HFF-Myc (cell line): ENCODE measurements around the gene ALDH3B1.

Experiments used
- DNase-seq: peaks from one replicate; pipeline ENCODE4 v3.0.0-alpha.2; 2011; ENCODE audit warnings: low read depth; ENCODE audit errors: extremely low read depth
- H3K4me3 ChIP-seq: replicated peaks from 2 replicates; pipeline ENCODE4 v1.5.1; 2011; ENCODE audit warnings: low read depth, mild to moderate bottlenecking, control low read depth, low read length
- TF ChIP-seq, protein P1 (sequence below): IDR thresholded peaks from 2 replicates; pipeline ENCODE4 v1.5.1; 2012; ENCODE audit warnings: mild to moderate bottlenecking, low read depth, low read length, control low read depth; ENCODE audit errors: missing control alignments

ALDH3B1 gene

DNA sequence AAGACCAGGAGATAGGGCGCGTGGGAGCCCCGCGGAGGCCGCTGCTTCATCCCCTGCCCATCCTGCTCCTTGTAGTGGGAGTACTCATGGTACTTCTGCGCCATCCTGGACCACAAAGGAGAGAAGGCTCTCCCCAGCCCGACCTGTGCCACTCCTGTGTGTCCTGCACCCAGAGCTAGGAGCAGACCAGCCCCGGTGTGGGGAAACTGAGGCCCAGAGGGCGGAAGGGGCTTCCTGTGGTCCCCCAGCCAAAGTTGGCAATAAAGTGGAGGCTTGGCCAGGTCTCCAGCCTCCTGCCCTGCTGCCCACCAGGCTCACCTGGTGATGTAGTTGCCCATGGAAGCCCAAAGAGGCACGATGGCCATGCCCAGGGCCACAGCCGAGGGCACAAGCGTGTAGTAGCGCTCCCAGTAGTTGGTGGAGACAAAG, 10.9 kb upstream of the ALDH3B1 start:
- TF ChIP-seq, protein P1, sequence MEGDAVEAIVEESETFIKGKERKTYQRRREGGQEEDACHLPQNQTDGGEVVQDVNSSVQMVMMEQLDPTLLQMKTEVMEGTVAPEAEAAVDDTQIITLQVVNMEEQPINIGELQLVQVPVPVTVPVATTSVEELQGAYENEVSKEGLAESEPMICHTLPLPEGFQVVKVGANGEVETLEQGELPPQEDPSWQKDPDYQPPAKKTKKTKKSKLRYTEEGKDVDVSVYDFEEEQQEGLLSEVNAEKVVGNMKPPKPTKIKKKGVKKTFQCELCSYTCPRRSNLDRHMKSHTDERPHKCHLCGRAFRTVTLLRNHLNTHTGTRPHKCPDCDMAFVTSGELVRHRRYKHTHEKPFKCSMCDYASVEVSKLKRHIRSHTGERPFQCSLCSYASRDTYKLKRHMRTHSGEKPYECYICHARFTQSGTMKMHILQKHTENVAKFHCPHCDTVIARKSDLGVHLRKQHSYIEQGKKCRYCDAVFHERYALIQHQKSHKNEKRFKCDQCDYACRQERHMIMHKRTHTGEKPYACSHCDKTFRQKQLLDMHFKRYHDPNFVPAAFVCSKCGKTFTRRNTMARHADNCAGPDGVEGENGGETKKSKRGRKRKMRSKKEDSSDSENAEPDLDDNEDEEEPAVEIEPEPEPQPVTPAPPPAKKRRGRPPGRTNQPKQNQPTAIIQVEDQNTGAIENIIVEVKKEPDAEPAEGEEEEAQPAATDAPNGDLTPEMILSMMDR, result no peak
- DNase-seq, result no peak
- no peak overlapping the region for H3K4me3 ChIP-seq

- no peak overlapping the region for H3K4me3 ChIP-seq
- DNase-seq, result no peak
- TF ChIP-seq, protein P1, result no peak
Observed at GRCh38 chr11:67999704-68000103, 10.4 kb upstream of the ALDH3B1 start.

GRCh38 chr11:68002575-68002937, 7.6 kb upstream of the ALDH3B1 start:
- peak overlapping the region; percentile 62 for H3K4me3 ChIP-seq
- TF ChIP-seq, protein P1, result no peak
- DNase-seq, result no peak

DNA sequence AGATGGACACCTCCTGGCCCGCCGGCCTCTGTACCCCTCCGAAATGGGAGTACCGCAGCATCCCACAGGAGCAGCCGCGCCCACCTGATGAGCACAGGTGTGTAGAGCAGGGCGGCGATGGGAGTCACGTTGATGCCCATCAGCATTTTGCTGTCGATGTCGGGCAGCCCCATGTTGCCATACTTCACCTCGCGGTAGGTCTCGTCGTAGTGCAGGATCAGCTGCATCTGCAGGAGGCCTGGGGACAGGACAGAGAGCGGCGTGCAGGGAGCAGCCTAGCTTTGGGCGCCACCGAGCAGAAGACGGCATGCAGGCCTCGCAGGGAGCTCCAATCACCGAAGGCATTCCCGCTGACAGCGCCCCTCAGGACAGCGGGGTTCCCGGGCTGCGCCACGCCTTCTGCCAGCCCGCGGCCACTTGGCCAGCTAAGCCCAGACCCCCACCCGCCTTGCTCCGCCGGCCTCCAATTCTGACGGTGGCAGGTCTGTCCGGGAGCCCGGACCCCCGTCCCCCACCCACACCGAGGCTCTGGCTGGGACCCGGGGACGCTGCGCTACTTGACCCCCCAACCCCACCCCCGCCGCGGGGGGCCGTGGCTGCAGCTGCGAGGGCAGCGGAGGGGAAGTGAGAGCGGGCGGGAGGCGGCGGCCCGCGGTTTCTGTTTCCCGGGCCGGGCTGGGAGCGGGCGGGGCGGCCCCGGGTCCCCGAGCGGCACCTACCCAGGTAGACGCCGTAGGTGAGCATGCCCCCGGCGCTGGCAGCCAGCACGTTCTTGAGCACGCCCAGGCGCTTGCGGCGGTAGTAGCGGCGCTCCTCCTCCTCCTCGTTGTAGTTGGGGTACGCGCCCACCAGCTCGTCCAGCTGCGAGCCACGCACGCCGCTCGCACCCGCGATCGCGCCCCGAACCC, 6.9 kb upstream of the ALDH3B1 start:
- H3K4me3 ChIP-seq, result peak overlapping the region; percentile 62
- TF ChIP-seq, protein P1, result no peak
- DNase-seq, result no peak

DNA sequence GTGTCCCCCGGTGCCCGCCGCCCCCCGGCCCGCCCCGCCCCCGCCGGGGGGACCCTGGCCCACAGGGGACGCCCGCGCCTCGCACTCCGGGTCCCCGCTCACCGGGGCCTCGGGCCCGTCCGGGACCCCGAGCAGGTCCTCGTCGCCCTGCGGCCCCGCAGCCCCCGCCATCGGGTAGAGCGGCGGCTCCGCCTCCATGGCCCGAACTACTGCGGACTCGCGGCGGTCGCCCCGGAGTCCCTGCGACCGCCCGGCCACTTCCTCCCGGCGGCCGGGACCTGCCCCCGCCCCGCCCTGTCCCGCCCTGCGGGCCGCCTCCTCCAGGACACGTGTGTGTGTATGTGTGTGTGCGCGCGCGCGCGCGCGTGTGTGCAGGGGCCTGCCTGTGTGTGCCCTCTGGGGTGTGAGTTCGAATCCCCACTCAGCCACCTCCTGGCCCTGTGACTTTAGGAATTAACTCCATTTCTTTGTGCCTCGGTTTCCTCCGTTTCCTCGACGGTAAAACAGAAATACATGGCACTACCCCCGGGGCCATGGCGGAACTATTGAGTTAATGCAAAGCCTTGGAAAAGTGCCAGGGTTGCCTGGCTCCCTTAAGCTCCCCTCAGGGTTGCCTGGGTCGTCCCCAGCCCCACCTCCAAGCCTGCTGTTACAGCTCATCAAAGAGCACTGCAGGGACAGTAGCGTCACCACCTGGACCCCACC, 6.1 kb upstream of the ALDH3B1 start, which contains the start of gene UNC93B1:
TSS of gene UNC93B1 (minus strand) at position 252 of the 705 bp plus-strand sequence. CDS start at position 198, 54 bp downstream.
- TF ChIP-seq, protein P1, result no peak
- H3K4me3 ChIP-seq, result peak within 1 kb of the TSS; percentile 62
- DNase-seq, result no peak

DNA sequence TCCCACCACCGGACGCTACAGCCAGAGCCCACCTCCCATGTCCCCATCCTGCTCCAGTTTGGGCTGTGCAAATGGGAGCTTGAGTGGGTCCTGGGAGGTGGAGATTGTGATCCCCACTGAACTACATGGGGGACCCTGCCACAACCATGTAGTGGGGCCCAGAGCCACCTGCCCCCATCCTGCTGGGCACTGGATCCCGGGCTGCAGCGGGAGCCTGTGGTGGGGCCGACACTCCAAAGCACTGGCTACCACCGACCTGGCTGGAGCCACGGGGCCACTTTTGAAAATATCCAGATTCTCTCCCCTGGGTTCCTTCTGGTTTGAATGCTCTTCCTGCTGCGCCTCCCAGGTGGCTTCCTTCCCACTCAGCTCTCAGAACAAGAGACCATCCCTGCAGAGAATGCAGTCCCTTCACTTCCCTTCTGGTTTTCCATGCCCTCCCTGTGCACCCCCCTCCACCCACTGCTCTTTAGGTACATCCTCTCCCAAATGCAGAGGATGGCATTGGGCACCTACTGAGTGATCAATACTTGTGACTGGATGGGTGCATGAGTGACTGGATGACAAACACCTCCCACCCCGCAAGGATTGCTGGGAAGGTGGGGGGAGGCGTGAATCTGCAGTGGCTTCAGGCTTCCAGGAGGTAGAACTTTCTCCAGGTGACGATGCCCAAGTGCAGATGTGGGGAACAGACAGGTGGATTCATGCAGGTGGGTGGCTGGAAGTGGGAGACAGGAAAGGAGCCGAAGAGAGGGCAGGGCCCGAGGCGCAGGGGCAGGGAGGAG, 5.4 kb upstream of the ALDH3B1 start:
- H3K4me3 ChIP-seq, result peak overlapping the region; percentile 62
- no peak for DNase-seq
- TF ChIP-seq, protein P1, result no peak
